ENCODE data around the gene GSTA2.

GSTA2 gene

DNA sequence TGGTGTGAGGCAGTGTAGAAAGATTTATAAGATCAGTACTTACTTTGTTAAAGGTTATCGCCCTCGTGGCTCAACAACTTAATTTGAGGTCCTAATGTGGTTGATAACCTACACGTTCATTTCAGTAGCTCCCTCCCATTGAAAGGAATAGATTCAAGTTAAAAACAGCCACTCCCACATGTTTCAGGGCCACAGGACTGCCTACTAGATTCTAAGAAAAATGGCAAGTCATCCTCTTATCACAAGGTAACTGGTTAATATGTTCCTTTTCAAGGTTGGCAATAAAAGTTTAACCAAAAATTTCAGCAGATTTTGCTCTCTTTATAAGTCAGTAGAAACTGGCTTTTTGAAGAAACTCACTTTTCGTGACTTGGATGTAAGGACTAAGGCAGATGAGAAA is 17.1 kb downstream of the GSTA2 start:
- no peak for DNase-seq (ENCODE audit: low read depth in 1 of 2, low spot score in 1 of 2)
- no peak for TF ChIP-seq JUND (IDR thresholded peaks at IDR 0.05; ENCODE audit: low read depth)
- in situ Hi-C loops (cut with HindIII; ENCODE audit: low pct_unique_long_range_greater_than_20kb, low sequenced_read_pairs): no loop called here

DNA sequence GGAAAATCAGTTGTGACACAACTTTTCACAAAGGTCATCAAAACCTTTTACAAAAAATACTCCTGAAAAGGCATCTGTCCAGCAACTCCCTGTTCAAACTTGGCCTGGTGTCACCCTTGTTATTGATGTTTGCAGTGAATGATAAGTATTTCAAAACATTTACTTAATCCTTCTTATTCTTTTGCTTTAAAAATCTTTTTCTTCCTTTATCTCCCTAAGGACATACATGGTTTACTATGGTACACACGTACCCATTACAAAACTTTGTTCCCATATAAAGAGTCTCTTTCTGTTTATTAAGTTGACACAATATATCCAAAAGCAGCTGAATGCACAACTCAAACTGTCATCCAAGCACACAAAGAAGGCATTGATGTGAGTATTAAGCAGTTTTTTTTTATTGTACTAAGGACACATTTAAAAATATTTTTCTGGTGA is 17.5 kb downstream of the GSTA2 start:
- in situ Hi-C loops (cut with HindIII; ENCODE audit: low pct_unique_long_range_greater_than_20kb, low sequenced_read_pairs): no loop called here
- DNase-seq (ENCODE audit: low read depth in 1 of 2, low spot score in 1 of 2): no peak
- no peak for TF ChIP-seq JUND (IDR thresholded peaks at IDR 0.05; ENCODE audit: low read depth)

- TF ChIP-seq JUND (IDR thresholded peaks at IDR 0.05; ENCODE audit: low read depth): no peak
- DNase-seq (ENCODE audit: low read depth in 1 of 2, low spot score in 1 of 2): no peak
- in situ Hi-C loops (cut with HindIII; ENCODE audit: low pct_unique_long_range_greater_than_20kb, low sequenced_read_pairs): no loop called here
Observed at GRCh38 chr6:52741872-52742271, 21.4 kb downstream of the GSTA2 start.

GRCh38 chr6:52739627-52740026 is 23.6 kb downstream of the GSTA2 start:
- no peak for TF ChIP-seq JUND (IDR thresholded peaks at IDR 0.05; ENCODE audit: low read depth)
- no peak for DNase-seq (ENCODE audit: low read depth in 1 of 2, low spot score in 1 of 2)
- in situ Hi-C loops (cut with HindIII; ENCODE audit: low pct_unique_long_range_greater_than_20kb, low sequenced_read_pairs): no loop called here

GRCh38 chr6:52739134-52739533 is 24.1 kb downstream of the GSTA2 start:
- TF ChIP-seq JUND (IDR thresholded peaks at IDR 0.05; ENCODE audit: low read depth): no peak
- in situ Hi-C loops (cut with HindIII; ENCODE audit: low pct_unique_long_range_greater_than_20kb, low sequenced_read_pairs): no loop called here
- DNase-seq (ENCODE audit: low read depth in 1 of 2, low spot score in 1 of 2): no peak

DNA sequence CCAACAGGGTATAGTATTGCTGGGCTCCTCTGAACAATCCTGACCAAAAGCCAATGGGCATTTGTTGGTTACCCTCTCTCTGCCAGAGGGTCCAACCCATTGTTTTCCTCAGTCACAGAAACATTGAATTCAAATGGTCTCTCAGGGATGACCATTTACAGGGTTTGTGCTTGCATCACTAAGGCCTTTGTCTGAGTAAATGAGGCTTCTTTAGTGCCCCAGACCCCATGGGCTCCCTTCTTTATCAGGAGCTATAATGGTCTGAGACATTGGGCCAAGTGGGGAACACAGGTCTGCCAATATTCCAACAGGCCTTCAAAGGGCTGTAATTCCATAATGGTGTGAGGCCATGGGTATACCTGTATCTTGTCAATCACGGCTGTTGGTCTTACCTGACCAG is 27.1 kb downstream of the GSTA2 start:
- DNase-seq (ENCODE audit: low read depth in 1 of 2, low spot score in 1 of 2): no peak
- in situ Hi-C loops (cut with HindIII; ENCODE audit: low pct_unique_long_range_greater_than_20kb, low sequenced_read_pairs): no loop called here
- TF ChIP-seq JUND (IDR thresholded peaks at IDR 0.05; ENCODE audit: low read depth): no peak

- TF ChIP-seq JUND (IDR thresholded peaks at IDR 0.05; ENCODE audit: low read depth): no peak
- in situ Hi-C loops (cut with HindIII; ENCODE audit: low pct_unique_long_range_greater_than_20kb, low sequenced_read_pairs): no loop called here
- DNase-seq (ENCODE audit: low read depth in 1 of 2, low spot score in 1 of 2): no peak
Observed at GRCh38 chr6:52735071-52735470, 28.2 kb downstream of the GSTA2 start.

- no peak for DNase-seq (ENCODE audit: low read depth in 1 of 2, low spot score in 1 of 2)
- in situ Hi-C loops (cut with HindIII; ENCODE audit: low pct_unique_long_range_greater_than_20kb, low sequenced_read_pairs): no loop called here
- TF ChIP-seq JUND (IDR thresholded peaks at IDR 0.05; ENCODE audit: low read depth): no peak
Observed at GRCh38 chr6:52734072-52734471, 29.2 kb downstream of the GSTA2 start.

DNA sequence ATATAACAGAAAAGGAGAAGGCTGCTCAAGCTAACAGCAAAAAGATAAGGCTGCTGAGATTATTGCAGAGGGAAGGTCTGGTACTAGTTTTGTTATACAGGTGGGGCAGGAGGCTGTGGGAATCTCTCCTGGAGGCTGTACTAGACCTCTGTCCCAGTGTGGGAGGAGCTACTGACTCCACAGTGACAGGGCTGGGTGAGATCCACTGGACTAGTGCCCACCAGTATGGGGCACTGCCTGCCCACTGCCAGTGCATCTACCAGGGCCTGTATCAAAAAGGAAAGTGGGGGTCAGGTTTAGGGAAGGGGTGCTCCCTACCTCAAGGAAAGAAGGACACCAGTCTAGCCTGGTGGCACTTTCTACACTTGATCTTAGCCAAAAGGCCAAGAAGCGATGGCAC is 30.1 kb downstream of the GSTA2 start:
- TF ChIP-seq JUND (IDR thresholded peaks at IDR 0.05; ENCODE audit: low read depth): no peak
- in situ Hi-C loops (cut with HindIII; ENCODE audit: low pct_unique_long_range_greater_than_20kb, low sequenced_read_pairs): no loop called here
- no peak for DNase-seq (ENCODE audit: low read depth in 1 of 2, low spot score in 1 of 2)

DNA sequence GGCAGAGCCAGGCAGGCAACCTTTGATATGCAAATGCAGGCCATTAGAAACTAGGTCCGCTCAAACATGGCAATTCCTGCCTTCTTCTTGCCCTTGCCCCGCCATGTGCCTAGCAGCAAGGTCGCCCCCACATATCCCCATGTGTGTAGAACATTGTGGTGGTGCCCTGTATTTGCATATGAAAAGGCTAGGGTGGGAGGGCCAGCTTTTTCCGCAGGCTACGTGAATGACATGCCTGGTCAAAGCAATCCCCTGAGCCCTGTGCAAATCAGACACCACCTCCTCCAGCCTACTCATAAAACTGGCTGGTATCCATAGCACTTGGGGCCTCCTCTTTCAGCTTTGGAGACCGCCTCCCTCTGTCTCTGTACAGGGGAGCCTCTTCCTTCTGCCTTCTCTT is 31.6 kb downstream of the GSTA2 start:
- no peak for DNase-seq (ENCODE audit: low read depth in 1 of 2, low spot score in 1 of 2)
- in situ Hi-C loops (cut with HindIII; ENCODE audit: low pct_unique_long_range_greater_than_20kb, low sequenced_read_pairs): no loop called here
- TF ChIP-seq JUND (IDR thresholded peaks at IDR 0.05; ENCODE audit: low read depth): no peak

DNA sequence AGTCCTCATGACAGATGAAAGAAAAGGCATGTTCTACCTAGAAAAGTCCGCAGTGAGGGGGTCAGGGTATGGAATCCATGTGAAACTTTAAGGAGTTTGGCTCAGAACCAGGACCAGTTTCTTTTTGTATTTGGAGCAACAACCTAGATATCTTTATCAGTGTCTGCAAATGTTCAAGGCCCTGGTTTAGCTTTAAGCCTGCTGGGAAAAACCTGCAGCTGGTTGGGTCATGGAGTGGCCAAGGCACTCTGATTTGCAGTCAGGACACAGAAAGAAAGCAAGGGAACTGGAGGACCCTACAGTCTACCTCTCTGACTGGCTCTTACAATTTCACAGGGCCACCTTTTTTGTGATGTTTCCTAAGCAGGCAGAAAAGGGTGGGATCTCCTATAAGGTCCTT is 33.7 kb downstream of the GSTA2 start:
- DNase-seq (ENCODE audit: low read depth in 1 of 2, low spot score in 1 of 2): no peak
- no peak for TF ChIP-seq JUND (IDR thresholded peaks at IDR 0.05; ENCODE audit: low read depth)
- in situ Hi-C loops (cut with HindIII; ENCODE audit: low pct_unique_long_range_greater_than_20kb, low sequenced_read_pairs): no loop called here

DNA sequence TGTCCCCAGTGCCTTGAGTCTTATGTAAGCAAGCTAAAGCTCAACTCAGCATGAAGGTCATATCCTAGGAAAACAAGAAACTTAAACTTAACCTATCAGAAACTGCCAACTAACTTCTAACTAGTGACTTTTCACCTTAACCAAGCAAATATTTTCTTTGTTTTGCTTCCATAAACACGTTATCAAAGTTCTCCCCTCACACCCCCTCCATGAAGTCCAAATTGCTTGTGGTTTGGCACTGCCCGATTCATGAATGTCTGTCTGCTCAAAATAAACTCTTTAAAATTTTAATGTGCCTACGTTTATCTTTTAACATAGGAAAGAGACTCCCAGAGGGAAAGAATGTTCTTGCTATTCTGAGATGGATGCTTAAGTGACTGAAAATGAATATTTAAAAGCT is 34.9 kb downstream of the GSTA2 start:
- TF ChIP-seq JUND (IDR thresholded peaks at IDR 0.05; ENCODE audit: low read depth): no peak
- DNase-seq (ENCODE audit: low read depth in 1 of 2, low spot score in 1 of 2): no peak
- in situ Hi-C loops (cut with HindIII; ENCODE audit: low pct_unique_long_range_greater_than_20kb, low sequenced_read_pairs): no loop called here

DNA sequence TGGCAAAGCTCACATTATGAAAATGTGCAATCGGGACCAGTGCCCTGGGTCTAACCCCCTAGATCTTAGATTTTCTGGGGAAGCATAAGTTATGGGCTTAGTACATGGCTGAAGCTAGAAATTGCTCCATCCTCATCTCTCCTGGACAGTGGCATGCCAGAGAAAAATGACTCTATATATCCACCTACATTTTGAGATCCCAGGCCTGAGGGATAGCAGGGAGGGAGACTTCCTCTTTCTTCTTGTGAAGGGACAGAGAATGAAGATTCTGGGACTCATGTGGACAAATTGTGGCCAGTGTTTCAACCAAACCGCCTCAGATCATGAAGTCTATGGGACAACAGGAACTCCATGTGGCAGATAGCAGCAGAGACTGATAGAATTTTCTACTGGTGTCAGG is 35.4 kb downstream of the GSTA2 start:
- in situ Hi-C loops (cut with HindIII; ENCODE audit: low pct_unique_long_range_greater_than_20kb, low sequenced_read_pairs): no loop called here
- no peak for DNase-seq (ENCODE audit: low read depth in 1 of 2, low spot score in 1 of 2)
- no peak for TF ChIP-seq JUND (IDR thresholded peaks at IDR 0.05; ENCODE audit: low read depth)

- TF ChIP-seq JUND (IDR thresholded peaks at IDR 0.05; ENCODE audit: low read depth): no peak
- no peak for DNase-seq (ENCODE audit: low read depth in 1 of 2, low spot score in 1 of 2)
- in situ Hi-C loops (cut with HindIII; ENCODE audit: low pct_unique_long_range_greater_than_20kb, low sequenced_read_pairs): no loop called here
Observed at GRCh38 chr6:52726741-52727535, 36.3 kb downstream of the GSTA2 start.
